GM12878 (cell line): ENCODE measurements around the gene CACNA2D3. TPM values are rescaled to one million over a fixed set of nuclear protein-coding genes. Genes with fewer than 3 reads are reported as not detected.

Experiments used
- ATAC-seq: fragments of 200-7000 bp; cut with Tn5 transposase; 3 replicates; pipeline ENCODE4 v1.9.1; 2020; ENCODE audit warnings: mild to moderate bottlenecking, moderate library complexity
- BruUV-seq: library from RNA; stranded (reverse); fragments of 400-500 nt; replicated peaks from 2 replicates; lab custom pipeline; 2021; lab: Mats Ljungman, UMichigan
- CTCF ChIA-PET: fragments of 300-600 bp; sonication (Branson Sonifier 250); formaldehyde crosslinking; extraction: SDS; loops from one replicate; lab custom pipeline; 2021; ENCODE audit warnings: inconsistent platforms; lab: Yijun Ruan, JAX
- POLR2A ChIA-PET: fragments of 350-600 bp; formaldehyde crosslinking; extraction: SDS; loops from one replicate; lab custom pipeline; 2021; ENCODE audit warnings: inconsistent platforms; lab: Charles Lee
- RAD21 ChIA-PET: fragments of 300-600 bp; sonication (Branson Sonifier 250); formaldehyde crosslinking; loops from one replicate; lab custom pipeline; 2023; ENCODE audit warnings: antibody characterized with exemption; ENCODE audit not compliant: unreplicated experiment; lab: Charles Lee
- SMC1A ChIA-PET: fragments of 300-600 bp; sonication (Branson Sonifier 250); formaldehyde crosslinking; loops from one replicate; lab custom pipeline; 2023; ENCODE audit not compliant: unreplicated experiment, uncharacterized antibody; lab: Charles Lee
- DNase-seq: peaks from one replicate; pipeline ENCODE4 v3.0.0-alpha.2; 2011; ENCODE audit warnings: low read depth, low spot score
- FAIRE-seq: peaks from 3 replicates; lab custom pipeline; 2011; peaks lifted over from hg19 to GRCh38; lab: Jason Lieb, UNC
- H2AFZ ChIP-seq: 2 replicates; pipeline ENCODE4 v1.6.0; 2011; ENCODE audit warnings: low read depth, low read length, control low read depth; ENCODE audit not compliant: control insufficient read depth
- H3K27ac ChIP-seq: 2 replicates; pipeline ENCODE4 v1.5.1; 2011; ENCODE audit warnings: control low read depth; ENCODE audit not compliant: control insufficient read depth, insufficient read depth
- H3K27me3 ChIP-seq, 2 experiments: replicated peaks in 1 of 2; 2 replicates each; pipeline versions ENCODE4 v1.6.0 to v1.6.1; 2011; ENCODE audit warnings: low read length in 1 of 2; ENCODE audit not compliant: control insufficient read depth in 2 of 2, insufficient read depth in 2 of 2
- H3K36me3 ChIP-seq, 2 experiments: 2 replicates each; pipeline ENCODE4 v1.5.1; 2011; ENCODE audit warnings: low read length in 1 of 2; ENCODE audit not compliant: control insufficient read depth in 2 of 2, insufficient read depth in 2 of 2
- H3K4me1 ChIP-seq: 2 replicates; pipeline ENCODE4 v1.6.1; 2011; ENCODE audit warnings: mild to moderate bottlenecking, low read length, moderate library complexity, mixed read lengths; ENCODE audit not compliant: control insufficient read depth, insufficient read depth
- H3K4me2 ChIP-seq: 2 replicates; pipeline ENCODE4 v1.6.0; 2011; ENCODE audit warnings: control low read depth; ENCODE audit not compliant: control insufficient read depth, insufficient read depth
- H3K4me3 ChIP-seq: fragments of 200-600 bp; sonication (generic); 2 replicates; pipeline ENCODE4 v1.5.1; 2016
- H3K79me2 ChIP-seq: 2 replicates; pipeline ENCODE4 v1.6.0; 2011; ENCODE audit warnings: low read length; ENCODE audit not compliant: control insufficient read depth, insufficient read depth
- H3K9ac ChIP-seq: 2 replicates; pipeline ENCODE4 v1.8.0; 2011; ENCODE audit warnings: low read length, control low read depth, mixed read lengths; ENCODE audit not compliant: control insufficient read depth, insufficient read depth
- H3K9me3 ChIP-seq: replicated peaks from 3 replicates; pipeline ENCODE4 v1.5.1; 2011; ENCODE audit warnings: mild to moderate bottlenecking, low read length; ENCODE audit not compliant: control insufficient read depth, insufficient read depth
- H4K20me1 ChIP-seq: 2 replicates; pipeline ENCODE4 v1.6.0; 2011; ENCODE audit not compliant: control insufficient read depth, insufficient read depth
- FOXM1 ChIP-seq: IDR thresholded peaks from 2 replicates; pipeline ENCODE4 v1.6.1; 2012; ENCODE audit warnings: low read depth, mild to moderate bottlenecking, inconsistent platforms, low read length, moderate library complexity
- HCFC1 ChIP-seq: fragments of 150-350 bp; IDR thresholded peaks from 2 replicates; pipeline ENCODE4 v1.6.1; 2014; ENCODE audit warnings: low read length
- MXI1 ChIP-seq: fragments of 150-350 bp; IDR thresholded peaks from 2 replicates; pipeline ENCODE4 v1.6.1; 2011; ENCODE audit warnings: low read depth, mild to moderate bottlenecking, inconsistent platforms, low read length, improper control_type of control experiment
- NFXL1 ChIP-seq: fragments of 450-650 bp; IDR thresholded peaks from 2 replicates; pipeline ENCODE4 v1.6.1; 2017; ENCODE audit warnings: antibody characterized with exemption, mild to moderate bottlenecking, borderline replicate concordance
- NR2F1 ChIP-seq: fragments of 450-650 bp; conservative IDR thresholded peaks from 2 replicates; pipeline ENCODE4 v1.6.1; 2017; ENCODE audit warnings: mild to moderate bottlenecking
- POLR2AphosphoS5 ChIP-seq: IDR thresholded peaks from 2 replicates; pipeline ENCODE4 v1.6.1; 2011; ENCODE audit warnings: mild to moderate bottlenecking, low read length, inconsistent platforms
- SMAD1 ChIP-seq: fragments of 450-650 bp; IDR thresholded peaks from 2 replicates; pipeline ENCODE4 v1.6.1; 2018; ENCODE audit warnings: mild to moderate bottlenecking, low read depth; ENCODE audit not compliant: partially characterized antibody
- SUPT20H ChIP-seq: IDR thresholded peaks from 2 replicates; pipeline ENCODE4 v1.6.1; 2011; ENCODE audit warnings: low read depth, mild to moderate bottlenecking, low read length, moderate library complexity, borderline replicate concordance; ENCODE audit not compliant: control insufficient read depth
- ZNF274 ChIP-seq: IDR thresholded peaks from one replicate; pipeline ENCODE4 v1.8.0; 2011; ENCODE audit not compliant: insufficient read length, insufficient read depth
- ZSCAN29 ChIP-seq: fragments of 450-650 bp; IDR thresholded peaks from 2 replicates; pipeline ENCODE4 v1.6.1; 2017; ENCODE audit warnings: mild to moderate bottlenecking, moderate library complexity
- WGBS: methylation state at CpG from one replicate; pipeline ENCODE4 v1.1.6; 2016; ENCODE audit warnings: low lambda C conversion rate; ENCODE audit not compliant: insufficient replicate concordance, insufficient coverage; ENCODE audit errors: missing lambda C conversion rate; 5-methylcytosine and 5-hydroxymethylcytosine counted together
- in situ Hi-C: fragments of 300-500 bp; cut with MboI; formaldehyde crosslinking; loops from 9 replicates; pipeline ENCODE4 v1.14.3; 2018; ENCODE audit warnings: mixed read lengths
- intact Hi-C: fragments of 100-400 bp; cut with micrococcal nuclease; formaldehyde crosslinking; loops from one replicate; pipeline ENCODE4 v1.14.2; 2022; ENCODE audit not compliant: unreplicated experiment
- polyA plus RNA-seq, 11 experiments: library from polyadenylated mRNA; depleted of rRNA in 4 of 11; unstranded in 6 of 11; stranded (reverse) in 5 of 11; fragments of >200 nt; fragmentation: Nextera tagmentation in 4 of 11; fragmentation: Illumina TruSeq in 1 of 11; extraction: Ambion mirVana in 4 of 11; extraction: Trizol in 1 of 11; gene quantifications; 1 replicate in 1 of 11; 2 replicates in 10 of 11; pipeline versions ENCODE4 v1.2.1 to v1.2.3, GENCODE V29; 2011 to 2016; ENCODE audit warnings: inconsistent platforms in 2 of 11, missing spikeins in 2 of 11, low read depth in 1 of 11
- total RNA-seq, 4 experiments: library from RNA; depleted of rRNA in 3 of 4; stranded (reverse); fragments of >200 nt in 3 of 4; fragmentation: Illumina TruSeq in 1 of 4; extraction: Trizol in 1 of 4; gene quantifications; 2 replicates each; pipeline versions ENCODE4 v1.2.1 to v1.2.3, GENCODE V29; 2013 to 2021
- TF ChIP-seq, protein P1 (sequence below): IDR thresholded peaks from 2 replicates; pipeline ENCODE4 v1.6.1; 2011; ENCODE audit warnings: mild to moderate bottlenecking, low read depth, low read length, moderate library complexity; ENCODE audit not compliant: insufficient replicate concordance
- TF ChIP-seq, protein P2 (sequence below): IDR thresholded peaks from 2 replicates; pipeline ENCODE4 v1.6.1; 2012; ENCODE audit warnings: low read depth, low read length, improper control_type of control experiment

The CACNA2D3 gene
- total and polyA plus RNA-seq, 10 of the 15 experiments (the other 5 are each of a cell fraction or from before 2014, with no cell fraction given): not detected

DNA sequence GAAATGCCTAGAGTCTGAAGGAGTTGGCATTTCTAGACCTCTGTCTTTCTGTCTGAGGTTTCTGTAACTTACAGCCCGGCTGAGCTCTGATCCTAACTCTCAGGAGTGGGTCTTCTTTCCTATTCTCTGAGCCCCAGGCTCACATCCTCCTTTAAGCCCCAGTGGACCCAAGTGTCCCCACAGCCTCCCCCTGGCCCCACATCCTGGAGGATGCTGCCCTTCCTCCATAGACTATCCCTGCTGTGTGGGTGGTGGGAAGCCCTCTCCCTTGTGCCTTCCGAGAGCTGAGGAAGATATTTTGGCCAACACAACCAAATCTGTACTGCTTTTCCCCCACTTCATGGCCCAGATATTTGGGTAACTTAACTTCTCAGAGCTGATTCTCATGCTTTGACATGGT, 654.2 kb downstream of the CACNA2D3 start:
- TF ChIP-seq SUPT20H: no peak
- no peak for TF ChIP-seq ZSCAN29
- TF ChIP-seq POLR2AphosphoS5: no peak
- no peak for TF ChIP-seq HCFC1
- TF ChIP-seq, protein P1, sequence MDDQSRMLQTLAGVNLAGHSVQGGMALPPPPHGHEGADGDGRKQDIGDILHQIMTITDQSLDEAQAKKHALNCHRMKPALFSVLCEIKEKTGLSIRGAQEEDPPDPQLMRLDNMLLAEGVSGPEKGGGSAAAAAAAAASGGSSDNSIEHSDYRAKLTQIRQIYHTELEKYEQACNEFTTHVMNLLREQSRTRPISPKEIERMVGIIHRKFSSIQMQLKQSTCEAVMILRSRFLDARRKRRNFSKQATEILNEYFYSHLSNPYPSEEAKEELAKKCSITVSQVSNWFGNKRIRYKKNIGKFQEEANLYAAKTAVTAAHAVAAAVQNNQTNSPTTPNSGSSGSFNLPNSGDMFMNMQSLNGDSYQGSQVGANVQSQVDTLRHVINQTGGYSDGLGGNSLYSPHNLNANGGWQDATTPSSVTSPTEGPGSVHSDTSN: no peak
- no peak for TF ChIP-seq NR2F1
- TF ChIP-seq MXI1: no peak
- TF ChIP-seq NFXL1: no peak
- TF ChIP-seq ZNF274: no peak
- TF ChIP-seq SMAD1: no peak
- TF ChIP-seq, protein P2, sequence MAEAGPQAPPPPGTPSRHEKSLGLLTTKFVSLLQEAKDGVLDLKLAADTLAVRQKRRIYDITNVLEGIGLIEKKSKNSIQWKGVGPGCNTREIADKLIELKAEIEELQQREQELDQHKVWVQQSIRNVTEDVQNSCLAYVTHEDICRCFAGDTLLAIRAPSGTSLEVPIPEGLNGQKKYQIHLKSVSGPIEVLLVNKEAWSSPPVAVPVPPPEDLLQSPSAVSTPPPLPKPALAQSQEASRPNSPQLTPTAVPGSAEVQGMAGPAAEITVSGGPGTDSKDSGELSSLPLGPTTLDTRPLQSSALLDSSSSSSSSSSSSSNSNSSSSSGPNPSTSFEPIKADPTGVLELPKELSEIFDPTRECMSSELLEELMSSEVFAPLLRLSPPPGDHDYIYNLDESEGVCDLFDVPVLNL: no peak
- no peak for TF ChIP-seq FOXM1
- Histone ChIP-seq H3K4me1 (no peaks in the 10 kb centered on the region), H2AFZ (no peak overlapping the region), H4K20me1 (no peaks in the 10 kb centered on the region), H3K36me3 (no peaks in the 10 kb centered on the region), H3K9ac (no peak overlapping the region), H3K4me2 (no peak overlapping the region), H3K27ac (no peak overlapping the region), H3K9me3 (no peaks in the 10 kb centered on the region), H3K4me3 (no peak overlapping the region), H3K27me3 (no peaks in the 10 kb centered on the region), H3K79me2 (no peaks in the 10 kb centered on the region)
- DNase-seq: no peak
- POLR2A ChIA-PET: no interaction called here
- SMC1A ChIA-PET: no interaction called here
- intact Hi-C loops (no loop called here), in situ Hi-C loops (no loop called here)
- RAD21 ChIA-PET: no interaction called here
- FAIRE-seq: no peak
- ATAC-seq: no peak
- 38% methylated on average over 2 of the region's 2 CpGs for WGBS
- no TSS peak for BruUV-seq
- CTCF ChIA-PET: no interaction called here
